ENCODE data around the gene PNMA8C. TPM values are rescaled to one million over a fixed set of nuclear protein-coding genes. Genes with fewer than 3 reads are reported as not detected.

PNMA8C gene
- 0.14 and 0.15 TPM in 2 replicates for total RNA-seq (2014; rRNA removed; shearing (Covaris generic))

GRCh38 chr19:46428239-46429135 lies at the start of gene PNMA8C:
Gene PNMA8C, minus strand, starts transcription at chr19:46428936. Its CDS starts 577 bp downstream, at chr19:46428359.
- H3K36me3 ChIP-seq (replicated peaks; ENCODE audit: control insufficient read depth, insufficient read depth, low read length), result no peaks in the 10 kb centered on the region
- peak; percentile 92 for DNase-seq
- H3K4me3 ChIP-seq (ENCODE audit: insufficient read depth, low read depth, low read length), result peak within 1 kb of the TSS; percentile 31; the same call in 1 of the 2 replicates

GRCh38 chr19:46475986-46476385 lies 47.2 kb upstream of the PNMA8C start:
- Histone ChIP-seq H3K36me3 (replicated peaks; ENCODE audit: control insufficient read depth, insufficient read depth, low read length) (no peaks in the 10 kb centered on the region), H3K27me3 (ENCODE audit: control insufficient read depth, insufficient read depth, low read length) (peaks cover 6% of the 10 kb centered on the region; the same call in 1 of the 2 replicates), H3K4me3 (ENCODE audit: insufficient read depth, low read depth, low read length) (no peak overlapping the region)
- DNase-seq, result no peak

More at GRCh38 chr19:46428239-46429135, at the start of gene PNMA8C:
- H3K27me3 ChIP-seq (ENCODE audit: control insufficient read depth, insufficient read depth, low read length), result peaks cover 8% of the 10 kb centered on the region; the same call in 1 of the 2 replicates

- peaks cover 6% of the 10 kb centered on the region; the same call in 1 of the 2 replicates for H3K27me3 ChIP-seq (ENCODE audit: control insufficient read depth, insufficient read depth, low read length)
- DNase-seq, result no peak
Observed at GRCh38 chr19:46474211-46474610, 45.5 kb upstream of the PNMA8C start.

GRCh38 chr19:46472592-46472991 lies 43.9 kb upstream of the PNMA8C start:
- Histone ChIP-seq H3K4me3 (ENCODE audit: insufficient read depth, low read depth, low read length) (no peak overlapping the region), H3K27me3 (ENCODE audit: control insufficient read depth, insufficient read depth, low read length) (peaks cover 6% of the 10 kb centered on the region; the same call in 1 of the 2 replicates), H3K36me3 (replicated peaks; ENCODE audit: control insufficient read depth, insufficient read depth, low read length) (peaks cover 4% of the 10 kb centered on the region)
- DNase-seq, result no peak

More at GRCh38 chr19:46474211-46474610, 45.5 kb upstream of the PNMA8C start:
- H3K36me3 ChIP-seq (replicated peaks; ENCODE audit: control insufficient read depth, insufficient read depth, low read length), result peaks cover 1% of the 10 kb centered on the region
- H3K4me3 ChIP-seq (ENCODE audit: insufficient read depth, low read depth, low read length), result no peak overlapping the region

GRCh38 chr19:46471811-46472543 lies 43.2 kb upstream of the PNMA8C start:
- Histone ChIP-seq H3K4me3 (ENCODE audit: insufficient read depth, low read depth, low read length) (peak overlapping the region; percentile 74), H3K36me3 (replicated peaks; ENCODE audit: control insufficient read depth, insufficient read depth, low read length) (peaks cover 4% of the 10 kb centered on the region), H3K27me3 (ENCODE audit: control insufficient read depth, insufficient read depth, low read length) (peaks cover 6% of the 10 kb centered on the region; the same call in 1 of the 2 replicates)
- no peak for DNase-seq

GRCh38 chr19:46471116-46471733 lies 42.5 kb upstream of the PNMA8C start, which contains the start of gene PNMA8A:
Gene PNMA8A, minus strand, starts transcription at chr19:46471563. Its CDS starts 528 bp downstream, at chr19:46471035.
- DNase-seq, result peak; percentile 99
- peaks cover 6% of the 10 kb centered on the region; the same call in 1 of the 2 replicates for H3K27me3 ChIP-seq (ENCODE audit: control insufficient read depth, insufficient read depth, low read length)
- peaks cover 4% of the 10 kb centered on the region for H3K36me3 ChIP-seq (replicated peaks; ENCODE audit: control insufficient read depth, insufficient read depth, low read length)
- H3K4me3 ChIP-seq (ENCODE audit: insufficient read depth, low read depth, low read length), result peak within 1 kb of the TSS; percentile 74

GRCh38 chr19:46470376-46470775 lies 41.6 kb upstream of the PNMA8C start:
- no peak overlapping the region for H3K4me3 ChIP-seq (ENCODE audit: insufficient read depth, low read depth, low read length)

GRCh38 chr19:46469541-46470185 lies 40.9 kb upstream of the PNMA8C start:
- Histone ChIP-seq H3K36me3 (replicated peaks; ENCODE audit: control insufficient read depth, insufficient read depth, low read length) (peaks cover 4% of the 10 kb centered on the region), H3K27me3 (ENCODE audit: control insufficient read depth, insufficient read depth, low read length) (peaks cover 6% of the 10 kb centered on the region; the same call in 1 of the 2 replicates), H3K4me3 (ENCODE audit: insufficient read depth, low read depth, low read length) (no peak overlapping the region)
- no peak for DNase-seq

More at GRCh38 chr19:46470376-46470775, 41.6 kb upstream of the PNMA8C start:
- no peak for DNase-seq
- Histone ChIP-seq H3K36me3 (replicated peaks; ENCODE audit: control insufficient read depth, insufficient read depth, low read length) (peaks cover 4% of the 10 kb centered on the region), H3K27me3 (ENCODE audit: control insufficient read depth, insufficient read depth, low read length) (peaks cover 6% of the 10 kb centered on the region; the same call in 1 of the 2 replicates)

GRCh38 chr19:46466536-46467196 lies 37.9 kb upstream of the PNMA8C start:
- Histone ChIP-seq H3K27me3 (ENCODE audit: control insufficient read depth, insufficient read depth, low read length) (peaks cover 2% of the 10 kb centered on the region; the same call in 1 of the 2 replicates), H3K36me3 (replicated peaks; ENCODE audit: control insufficient read depth, insufficient read depth, low read length) (peaks cover 4% of the 10 kb centered on the region), H3K4me3 (ENCODE audit: insufficient read depth, low read depth, low read length) (no peak overlapping the region)
- no peak for DNase-seq

GRCh38 chr19:46463516-46463915 lies 34.8 kb upstream of the PNMA8C start:
- Histone ChIP-seq H3K4me3 (ENCODE audit: insufficient read depth, low read depth, low read length) (no peak overlapping the region), H3K27me3 (ENCODE audit: control insufficient read depth, insufficient read depth, low read length) (no peaks in the 10 kb centered on the region), H3K36me3 (replicated peaks; ENCODE audit: control insufficient read depth, insufficient read depth, low read length) (peaks cover 3% of the 10 kb centered on the region)
- no peak for DNase-seq

- Histone ChIP-seq H3K36me3 (replicated peaks; ENCODE audit: control insufficient read depth, insufficient read depth, low read length) (no peaks in the 10 kb centered on the region), H3K27me3 (ENCODE audit: control insufficient read depth, insufficient read depth, low read length) (no peaks in the 10 kb centered on the region), H3K4me3 (ENCODE audit: insufficient read depth, low read depth, low read length) (no peak overlapping the region)
- DNase-seq, result no peak
Observed at GRCh38 chr19:46461537-46461936, 32.8 kb upstream of the PNMA8C start.

- H3K4me3 ChIP-seq (ENCODE audit: insufficient read depth, low read depth, low read length), result no peak overlapping the region
- no peaks in the 10 kb centered on the region for H3K36me3 ChIP-seq (replicated peaks; ENCODE audit: control insufficient read depth, insufficient read depth, low read length)
- H3K27me3 ChIP-seq (ENCODE audit: control insufficient read depth, insufficient read depth, low read length), result no peaks in the 10 kb centered on the region
- DNase-seq, result no peak
Observed at GRCh38 chr19:46460981-46461380, 32.2 kb upstream of the PNMA8C start.

- H3K36me3 ChIP-seq (replicated peaks; ENCODE audit: control insufficient read depth, insufficient read depth, low read length), result no peaks in the 10 kb centered on the region
Observed at GRCh38 chr19:46460055-46460454, 31.3 kb upstream of the PNMA8C start.

More at GRCh38 chr19:46460055-46460454, 31.3 kb upstream of the PNMA8C start:
- H3K27me3 ChIP-seq (ENCODE audit: control insufficient read depth, insufficient read depth, low read length), result no peaks in the 10 kb centered on the region
- H3K4me3 ChIP-seq (ENCODE audit: insufficient read depth, low read depth, low read length), result no peak overlapping the region
- DNase-seq, result no peak

Measured in H7 (cell line).